Colonic mucosa (tissue), 4 donors: ENCODE data around the gene CHP1. TPM values are rescaled to one million over a fixed set of nuclear protein-coding genes. Genes with fewer than 3 reads are reported as not detected.

Experiments
- DNase-seq: peaks from one replicate; pipeline ENCODE4 v3.0.0-alpha.2; 2020
- H3K27ac ChIP-seq: fragments of 200-600 bp; one replicate; pipeline ENCODE4 v1.8.0; 2021
- H3K27me3 ChIP-seq: fragments of 200-600 bp; one replicate; pipeline ENCODE4 v1.8.0; 2021
- H3K36me3 ChIP-seq: fragments of 200-600 bp; one replicate; pipeline ENCODE4 v1.8.0; 2021
- H3K4me1 ChIP-seq: fragments of 200-600 bp; one replicate; pipeline ENCODE4 v1.8.0; 2021; ENCODE audit warnings: mild to moderate bottlenecking
- H3K4me3 ChIP-seq: fragments of 200-600 bp; one replicate; pipeline ENCODE4 v1.8.0; 2021
- H3K9ac ChIP-seq, 2 donors: one replicate each; pipeline ENCODE4 v1.7.0; 2013; ENCODE audit warnings: control low read depth in 2 of 2, low read depth in 2 of 2, low read length in 2 of 2
- H3K9me3 ChIP-seq: fragments of 200-600 bp; one replicate; pipeline ENCODE4 v1.8.0; 2021
- CTCF ChIP-seq: fragments of 200-600 bp; IDR thresholded peaks from one replicate; pipeline ENCODE4 v1.8.0; 2022; ENCODE audit warnings: antibody characterized with exemption, mild to moderate bottlenecking
- intact Hi-C: fragments of 100-400 bp; cut with DNase I; formaldehyde crosslinking; loops from one replicate; pipeline ENCODE4 v1.14.1; 2022
- total RNA-seq, 2 donors: library from RNA; stranded (reverse); fragmentation: NEBNext Ultra II Directional in 1 of 2; extraction: Animal tissue kit (Norgen Biotek cat#: 25700) in 1 of 2; gene quantifications; one replicate each; pipeline ENCODE4 v1.2.1, GENCODE V29; 2021
- donor health status: healthy.
- donor health status: DM: no; HTN: no; CAD: no.
- donor health status: DM: no; HTN: no; CAD: no.

The CHP1 gene
- 100 to 1,000 TPM; 251 to 388 TPM for total RNA-seq

DNA sequence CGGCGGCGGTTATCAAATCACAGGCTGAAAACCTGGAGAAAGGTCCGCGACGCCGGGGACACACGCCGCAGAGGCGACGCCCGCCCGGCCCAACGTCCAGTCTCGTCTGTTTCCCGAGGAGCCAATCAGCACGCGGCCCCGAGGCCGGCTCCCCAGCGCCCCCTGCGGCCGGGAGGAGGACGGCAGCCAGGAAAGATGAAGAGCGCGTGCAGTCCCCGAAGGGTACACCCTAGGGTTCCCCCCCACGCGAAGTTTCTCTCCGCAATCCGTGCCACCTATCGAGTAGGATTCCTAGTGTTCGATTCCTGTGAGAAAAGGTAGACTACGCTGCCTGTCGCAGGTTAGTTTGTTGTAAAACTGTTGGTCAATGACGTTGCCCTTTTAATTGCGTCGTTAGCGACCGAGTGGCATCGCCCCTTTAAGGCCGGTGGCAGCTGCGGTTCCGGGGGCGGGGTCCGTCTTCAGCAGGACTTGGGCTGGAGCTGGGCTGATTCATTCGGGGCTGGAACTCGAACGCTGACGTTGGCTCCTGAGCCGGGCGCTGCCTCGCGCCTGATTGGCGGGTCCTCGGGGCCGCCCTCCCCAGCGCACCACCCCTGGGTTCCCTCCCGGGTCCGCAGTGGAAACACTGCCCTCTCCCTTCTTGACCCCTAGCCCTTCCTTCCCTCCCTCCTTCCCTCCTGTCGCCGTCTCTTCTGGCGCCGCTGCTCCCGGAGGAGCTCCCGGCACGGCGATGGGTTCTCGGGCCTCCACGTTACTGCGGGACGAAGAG is at the start of gene CHP1, which contains the start of gene EXD1:
Gene CHP1 (plus strand): TSS at position 619 of the 772 bp plus-strand sequence. CDS start 115 bp downstream, at position 734.
Gene EXD1 (minus strand): TSS at position 108 of the 772 bp plus-strand sequence. CDS start 4,182 bp downstream, outside the sequence.
- peak within 1 kb of the TSS; percentile 89 for H3K27ac ChIP-seq
- no peaks in the 10 kb centered on the region for H3K36me3 ChIP-seq
- H3K9ac ChIP-seq = peak within 1 kb of the TSS; percentile 75 to 91
- intact Hi-C loops = no loop called here
- H3K4me3 ChIP-seq = peak within 1 kb of the TSS; percentile 84
- H3K9me3 ChIP-seq = no peaks in the 10 kb centered on the region
- peak; percentile 97 for TF ChIP-seq CTCF
- DNase-seq = peak; percentile 98
- no peaks in the 10 kb centered on the region for H3K27me3 ChIP-seq
- H3K4me1 ChIP-seq = no peaks in the 10 kb centered on the region

DNA sequence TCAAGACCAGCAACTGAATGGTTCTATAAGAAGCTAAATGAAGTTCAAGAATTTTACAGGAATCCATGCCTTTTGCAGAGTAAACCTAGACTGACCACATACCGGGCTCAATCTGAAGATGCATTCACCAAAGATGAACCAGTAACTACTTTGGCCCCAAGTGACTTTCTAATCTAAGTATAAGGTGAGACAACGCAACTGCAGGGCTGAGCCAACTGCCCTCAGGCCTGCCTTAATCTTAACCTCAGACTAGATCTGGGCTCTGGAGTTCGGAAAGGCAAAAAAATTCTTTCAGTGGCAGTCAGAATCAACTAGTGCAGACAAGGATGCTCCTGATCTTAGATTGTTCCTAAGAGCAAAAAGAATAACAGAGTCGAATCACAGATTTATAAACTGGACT is 48.8 kb upstream of the CHP1 start:
- H3K27ac ChIP-seq = no peak overlapping the region
- H3K36me3 ChIP-seq = no peaks in the 10 kb centered on the region
- no peaks in the 10 kb centered on the region for H3K9me3 ChIP-seq
- TF ChIP-seq CTCF = no peak
- H3K4me3 ChIP-seq = no peak overlapping the region
- no peak overlapping the region for H3K9ac ChIP-seq
- no peaks in the 10 kb centered on the region for H3K4me1 ChIP-seq
- H3K27me3 ChIP-seq = no peaks in the 10 kb centered on the region
- no peak for DNase-seq
- intact Hi-C loops = loop anchor here (10.0 kb wide), 2 partner anchors 97 to 157 kb away; no protein-coding TSS in a partner anchor

- TF ChIP-seq CTCF = no peak
- no peaks in the 10 kb centered on the region for H3K36me3 ChIP-seq
- no peaks in the 10 kb centered on the region for H3K4me1 ChIP-seq
- no peak overlapping the region for H3K27ac ChIP-seq
- H3K9me3 ChIP-seq = no peaks in the 10 kb centered on the region
- intact Hi-C loops = loop anchor here (10.0 kb wide), 2 partner anchors 99 to 159 kb away; no protein-coding TSS in a partner anchor
- no peak for DNase-seq
- no peak overlapping the region for H3K9ac ChIP-seq
- H3K4me3 ChIP-seq = no peak overlapping the region
- no peaks in the 10 kb centered on the region for H3K27me3 ChIP-seq
Observed at GRCh38 chr15:41183581-41183980, 47.5 kb upstream of the CHP1 start.

DNA sequence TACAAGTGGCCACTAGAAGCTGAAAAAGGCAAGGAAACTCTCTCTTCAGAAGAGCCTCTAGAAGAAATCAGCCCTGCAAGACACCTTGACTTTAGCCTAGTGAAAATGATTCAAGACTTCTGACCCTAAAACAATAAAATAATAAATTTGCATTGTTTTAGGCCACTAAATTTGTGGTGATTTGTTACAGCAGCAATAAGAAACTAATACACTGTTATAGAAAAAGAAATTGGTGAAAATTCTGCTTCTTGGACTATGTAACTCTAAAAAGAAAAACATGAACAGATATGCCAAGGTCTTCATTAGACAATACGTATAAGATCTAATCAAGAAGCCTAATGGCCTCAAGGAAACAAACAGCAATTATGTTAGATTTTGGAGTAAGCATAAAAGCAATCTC is 36.6 kb upstream of the CHP1 start:
- no peak for TF ChIP-seq CTCF
- no peak for DNase-seq
- H3K4me1 ChIP-seq = no peaks in the 10 kb centered on the region
- H3K27ac ChIP-seq = no peak overlapping the region
- intact Hi-C loops = no loop called here
- no peak overlapping the region for H3K9ac ChIP-seq
- H3K4me3 ChIP-seq = no peak overlapping the region
- H3K9me3 ChIP-seq = no peaks in the 10 kb centered on the region
- no peaks in the 10 kb centered on the region for H3K36me3 ChIP-seq
- H3K27me3 ChIP-seq = no peaks in the 10 kb centered on the region

- Histone ChIP-seq H3K9me3 (no peaks in the 10 kb centered on the region), H3K9ac (no peak overlapping the region), H3K36me3 (no peaks in the 10 kb centered on the region), H3K4me3 (no peak overlapping the region), H3K4me1 (no peaks in the 10 kb centered on the region), H3K27me3 (no peaks in the 10 kb centered on the region), H3K27ac (no peak overlapping the region)
- intact Hi-C loops = no loop called here
- no peak for TF ChIP-seq CTCF
- no peak for DNase-seq
Observed at GRCh38 chr15:41199470-41199869, 31.6 kb upstream of the CHP1 start.
